ENCODE measurements around the gene EFCAB10.
"Not testable (repeated sequence)": the region's sequence is repeated elsewhere in the genome, so short reads cannot be mapped to it uniquely, and the experiment has no call there.

EFCAB10 gene

GRCh38 chr7:105530126-105530525, 51.2 kb downstream of the EFCAB10 start:
- DNase-seq = no peak

GRCh38 chr7:105527737-105528136, 53.6 kb downstream of the EFCAB10 start:
- DNase-seq = not testable (repeated sequence)

- no peak for DNase-seq
Measured at GRCh38 chr7:105524840-105525239, 56.5 kb downstream of the EFCAB10 start.

GRCh38 chr7:105524423-105524822, 56.9 kb downstream of the EFCAB10 start:
- DNase-seq = not testable (repeated sequence)

- peak; percentile 90 for DNase-seq
Measured at GRCh38 chr7:105521717-105522463, 59.4 kb downstream of the EFCAB10 start, which contains the start of gene PUS7. TSS of gene PUS7 (minus strand) at chr7:105522271. CDS start at chr7:105508512, 13,759 bp downstream.

GRCh38 chr7:105521027-105521716, 60.1 kb downstream of the EFCAB10 start:
- peak; percentile 62 for DNase-seq

GRCh38 chr7:105520620-105521019, 60.7 kb downstream of the EFCAB10 start:
- not testable (repeated sequence) for DNase-seq

GRCh38 chr7:105519353-105519752, 61.9 kb downstream of the EFCAB10 start:
- DNase-seq = peak; percentile 36

- not testable (repeated sequence) for DNase-seq
Measured at GRCh38 chr7:105515610-105516009, 65.7 kb downstream of the EFCAB10 start.
